Neural progenitor cell (in vitro differentiated cells): Measurements from ENCODE around the gene IL10RB. TPM values are rescaled to one million over a fixed set of nuclear protein-coding genes. Genes with fewer than 3 reads are reported as not detected.

ENCODE experiments used
- DNase-seq: peaks from one replicate; pipeline ENCODE4 v3.0.0-alpha.2; 2016; ENCODE audit warnings: low spot score
- H2AFZ ChIP-seq: fragments of 200-600 bp; sonication (generic); replicated peaks from 2 replicates; pipeline ENCODE4 v1.6.1; 2016; ENCODE audit warnings: antibody characterized with exemption
- H3F3A ChIP-seq: fragments of 200-600 bp; sonication (generic); 2 replicates; pipeline ENCODE4 v1.6.1; 2016; ENCODE audit warnings: antibody characterized with exemption, low read depth
- H3K27ac ChIP-seq: fragments of 200-600 bp; sonication (generic); 2 replicates; pipeline ENCODE4 v1.5.1; 2016; ENCODE audit warnings: mild to moderate bottlenecking
- H3K27me3 ChIP-seq: fragments of 200-600 bp; sonication (generic); 2 replicates; pipeline ENCODE4 v1.6.1; 2016; ENCODE audit warnings: mild to moderate bottlenecking, moderate library complexity
- H3K36me3 ChIP-seq: fragments of 200-600 bp; sonication (generic); 2 replicates; pipeline ENCODE4 v1.5.1; 2016
- H3K4me1 ChIP-seq: fragments of 200-600 bp; sonication (generic); 2 replicates; pipeline ENCODE4 v1.6.1; 2016; ENCODE audit warnings: mixed run types
- H3K4me2 ChIP-seq: fragments of 200-600 bp; sonication (generic); 2 replicates; pipeline ENCODE4 v1.6.1; 2016
- H3K4me3 ChIP-seq: fragments of 200-600 bp; sonication (generic); 2 replicates; pipeline ENCODE4 v1.5.1; 2016
- H3K79me2 ChIP-seq: fragments of 200-600 bp; sonication (generic); 2 replicates; pipeline ENCODE4 v1.6.1; 2016; ENCODE audit warnings: low read depth
- H3K9ac ChIP-seq: fragments of 200-600 bp; sonication (generic); 2 replicates; pipeline ENCODE4 v1.6.1; 2016
- H3K9me3 ChIP-seq: fragments of 200-600 bp; sonication (generic); 2 replicates; pipeline ENCODE4 v1.5.1; 2016; ENCODE audit warnings: low read depth
- H4K20me1 ChIP-seq: fragments of 200-600 bp; sonication (generic); 2 replicates; pipeline ENCODE4 v1.6.1; 2016; ENCODE audit warnings: low read depth
- H3K27ac Mint-ChIP-seq: 3 replicates; pipeline ENCODE4 v1.8.0; 2021; ENCODE audit warnings: mixed read lengths
- H3K27me3 Mint-ChIP-seq: 2 replicates; pipeline ENCODE4 v1.8.0; 2022; ENCODE audit warnings: low read depth, mild to moderate bottlenecking, inconsistent platforms, moderate library complexity, mixed read lengths; ENCODE audit not compliant: insufficient read depth
- H3K36me3 Mint-ChIP-seq: 3 replicates; pipeline ENCODE4 v1.8.0; 2021; ENCODE audit warnings: mixed read lengths
- H3K4me1 Mint-ChIP-seq: 3 replicates; pipeline ENCODE4 v1.8.0; 2021; ENCODE audit warnings: mixed read lengths
- H3K4me3 Mint-ChIP-seq: 3 replicates; pipeline ENCODE4 v1.8.0; 2021; ENCODE audit warnings: mild to moderate bottlenecking, moderate library complexity, mixed read lengths
- H3K9me3 Mint-ChIP-seq: 3 replicates; pipeline ENCODE4 v1.8.0; 2020; ENCODE audit warnings: mixed read lengths
- CTCF ChIP-seq: fragments of 200-600 bp; sonication (generic); IDR thresholded peaks from 2 replicates; pipeline ENCODE4 v1.5.1; 2017; ENCODE audit warnings: antibody characterized with exemption, mild to moderate bottlenecking
- EZH2 ChIP-seq: fragments of 200-600 bp; sonication (generic); IDR thresholded peaks from 2 replicates; pipeline ENCODE4 v1.6.1; 2017; ENCODE audit warnings: antibody characterized with exemption, mild to moderate bottlenecking, moderate library complexity
- EZH2phosphoT487 ChIP-seq: fragments of 200-600 bp; sonication (generic); IDR thresholded peaks from 2 replicates; pipeline ENCODE4 v1.6.1; 2017; ENCODE audit warnings: antibody characterized with exemption
- total RNA-seq: library from RNA; depleted of rRNA; stranded (reverse); fragments of >200 nt; gene quantifications from 2 replicates; pipeline ENCODE4 v1.2.3, GENCODE V29; 2015; ENCODE audit warnings: low replicate concordance

IL10RB gene
- total RNA-seq, 1 donor from 2014 or later = 3.1 TPM

DNA sequence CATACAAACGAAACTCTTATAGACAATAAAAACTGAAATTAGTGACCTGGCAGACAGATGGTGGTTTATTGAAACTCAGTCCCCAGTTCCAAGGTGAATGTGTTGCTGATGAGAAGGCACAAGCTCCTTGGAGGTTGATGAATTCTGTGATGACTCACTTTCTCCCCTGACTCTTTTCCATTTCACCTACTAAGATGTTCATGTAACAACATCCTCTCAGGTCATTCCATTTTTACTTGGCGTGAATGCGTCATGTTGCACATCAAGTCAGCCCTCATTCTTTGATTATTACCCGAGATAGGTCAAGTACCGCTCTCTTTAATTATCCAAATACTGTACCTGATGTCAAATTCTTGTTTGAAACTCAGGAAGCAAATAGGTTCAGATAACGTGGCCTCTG lies 10.1 kb upstream of the IL10RB start:
- Mint-ChIP-seq H3K36me3 (peaks cover 48% of the 10 kb centered on the region), H3K4me1 (no peaks in the 10 kb centered on the region), H3K27ac (no peak overlapping the region), H3K4me3 (no peak overlapping the region), H3K9me3 (peaks cover 2% of the 10 kb centered on the region), H3K27me3 (peaks cover 2% of the 10 kb centered on the region)
- H4K20me1 ChIP-seq = no peaks in the 10 kb centered on the region
- H3K4me2 ChIP-seq = no peak overlapping the region
- no peaks in the 10 kb centered on the region for H3K79me2 ChIP-seq
- H3K36me3 ChIP-seq = no peaks in the 10 kb centered on the region
- H3K27me3 ChIP-seq = no peaks in the 10 kb centered on the region
- DNase-seq = no peak
- no peaks in the 10 kb centered on the region for H3F3A ChIP-seq
- H3K9me3 ChIP-seq = no peaks in the 10 kb centered on the region
- H3K4me3 ChIP-seq = no peak overlapping the region
- no peaks in the 10 kb centered on the region for H3K4me1 ChIP-seq
- TF ChIP-seq CTCF (no peak), EZH2 (no peak), EZH2phosphoT487 (no peak)
- no peak overlapping the region for H3K27ac ChIP-seq
- H2AFZ ChIP-seq = no peak overlapping the region
- H3K9ac ChIP-seq = no peak overlapping the region

DNA sequence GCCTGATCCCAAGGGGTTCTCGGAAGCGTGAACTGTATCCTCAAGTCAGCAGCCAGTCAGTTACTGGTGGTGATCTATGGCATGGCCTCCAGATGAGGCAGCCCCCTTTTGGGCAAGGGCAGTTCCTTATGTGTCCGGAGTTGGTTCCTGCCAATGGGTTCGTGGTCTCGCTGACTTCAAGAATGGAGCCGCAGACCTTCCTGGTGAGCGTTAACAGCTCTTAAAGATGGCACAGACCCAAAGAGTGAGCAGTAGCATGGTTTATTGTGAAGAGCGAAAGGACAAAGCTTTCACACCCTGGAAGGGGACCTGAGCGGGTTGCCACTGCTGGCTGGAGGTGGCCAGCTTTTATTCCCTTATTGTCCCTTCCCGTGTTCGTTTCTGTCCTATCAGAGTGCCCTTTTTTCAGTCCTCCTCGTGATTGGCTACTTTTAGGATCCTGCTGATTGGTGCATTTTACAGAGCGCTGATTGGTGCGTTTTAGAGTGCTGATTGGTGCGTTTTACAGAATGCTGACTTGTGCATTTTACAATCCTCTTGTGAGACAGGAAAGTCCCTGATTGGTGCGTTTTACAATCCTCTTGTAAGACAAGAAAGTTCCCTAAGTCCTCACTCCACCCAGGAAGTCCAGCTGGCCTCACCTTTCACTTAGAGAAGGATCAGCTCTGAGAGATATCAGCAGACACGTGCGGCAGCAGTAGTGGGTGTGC lies 8.9 kb upstream of the IL10RB start:
- Histone ChIP-seq H3K4me3 (no peak overlapping the region), H3K27ac (no peak overlapping the region), H2AFZ (no peak overlapping the region), H3K9ac (no peak overlapping the region), H3F3A (no peaks in the 10 kb centered on the region), H3K9me3 (no peaks in the 10 kb centered on the region), H3K4me2 (no peak overlapping the region), H3K27me3 (no peaks in the 10 kb centered on the region), H3K36me3 (no peaks in the 10 kb centered on the region), H4K20me1 (no peaks in the 10 kb centered on the region), H3K4me1 (no peaks in the 10 kb centered on the region), H3K79me2 (no peaks in the 10 kb centered on the region)
- no peaks in the 10 kb centered on the region for H3K4me1 Mint-ChIP-seq
- no peak overlapping the region for H3K27ac Mint-ChIP-seq
- peaks cover 2% of the 10 kb centered on the region for H3K27me3 Mint-ChIP-seq
- TF ChIP-seq EZH2phosphoT487 = no peak
- no peak for TF ChIP-seq CTCF
- TF ChIP-seq EZH2 = no peak
- H3K9me3 Mint-ChIP-seq = peaks cover 2% of the 10 kb centered on the region
- H3K4me3 Mint-ChIP-seq = no peak overlapping the region
- H3K36me3 Mint-ChIP-seq = peaks cover 40% of the 10 kb centered on the region
- DNase-seq = no peak

DNA sequence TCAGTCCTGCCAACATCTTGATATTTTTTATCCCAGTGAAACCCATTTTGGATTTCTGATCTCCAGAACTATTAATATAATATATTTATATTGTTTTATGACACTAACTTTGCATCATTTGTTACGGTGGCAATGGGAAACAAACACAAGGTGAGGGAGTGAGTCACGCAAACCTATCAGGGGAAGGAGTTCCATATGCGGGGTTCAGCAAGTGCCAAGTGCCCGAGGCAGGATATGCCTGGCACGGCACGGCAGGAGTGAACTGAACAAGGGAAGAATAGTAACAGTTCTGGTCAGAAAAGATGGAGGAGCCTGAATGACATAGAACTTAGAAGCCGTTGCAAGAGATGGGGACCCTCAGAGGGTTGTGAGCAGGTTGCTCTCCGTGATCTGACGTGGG lies 7.7 kb upstream of the IL10RB start:
- H3K36me3 Mint-ChIP-seq = peaks cover 38% of the 10 kb centered on the region
- Histone ChIP-seq H3K4me1 (no peaks in the 10 kb centered on the region), H3K79me2 (no peaks in the 10 kb centered on the region), H3K4me2 (no peak overlapping the region), H4K20me1 (no peaks in the 10 kb centered on the region), H3K27ac (no peak overlapping the region), H3F3A (no peaks in the 10 kb centered on the region), H2AFZ (no peak overlapping the region), H3K9ac (no peak overlapping the region), H3K36me3 (no peaks in the 10 kb centered on the region), H3K27me3 (no peaks in the 10 kb centered on the region), H3K9me3 (no peaks in the 10 kb centered on the region), H3K4me3 (no peak overlapping the region)
- H3K4me3 Mint-ChIP-seq = no peak overlapping the region
- no peak for DNase-seq
- H3K4me1 Mint-ChIP-seq = no peaks in the 10 kb centered on the region
- TF ChIP-seq EZH2phosphoT487 (no peak), EZH2 (no peak), CTCF (no peak)
- peaks cover 2% of the 10 kb centered on the region for H3K27me3 Mint-ChIP-seq
- H3K27ac Mint-ChIP-seq = no peak overlapping the region
- H3K9me3 Mint-ChIP-seq = peaks cover 2% of the 10 kb centered on the region
